DND-41 (cell line): ENCODE measurements around the gene PERP.

Source experiments
- ATAC-seq: fragments of 200-7000 bp; cut with Tn5 transposase; 3 replicates; pipeline ENCODE4 v1.9.1; 2021; ENCODE audit warnings: low read depth; ENCODE audit not compliant: insufficient read depth
- DNase-seq: peaks from one replicate; pipeline ENCODE4 v3.0.0-alpha.2; 2020
- H2AFZ ChIP-seq: 2 replicates; pipeline ENCODE4 v1.6.0; 2012; ENCODE audit warnings: low read depth, low read length
- H3K27ac ChIP-seq: 2 replicates; pipeline ENCODE4 v1.5.1; 2012; ENCODE audit warnings: low read length, inconsistent platforms
- H3K27me3 ChIP-seq: fragments of 200-600 bp; sonication (generic); 2 replicates; pipeline ENCODE4 v1.6.0; 2012; ENCODE audit warnings: low read length, mild to moderate bottlenecking, inconsistent platforms; ENCODE audit not compliant: insufficient read depth, poor library complexity
- H3K36me3 ChIP-seq: 2 replicates; pipeline ENCODE4 v1.5.1; 2012; ENCODE audit warnings: low read length, inconsistent platforms; ENCODE audit not compliant: insufficient read depth
- H3K4me1 ChIP-seq: 2 replicates; pipeline ENCODE4 v1.5.1; 2012; ENCODE audit warnings: mild to moderate bottlenecking, low read length; ENCODE audit not compliant: insufficient read depth
- H3K4me2 ChIP-seq: 2 replicates; pipeline ENCODE4 v1.6.0; 2012; ENCODE audit warnings: mild to moderate bottlenecking, moderate library complexity, low read length, inconsistent platforms; ENCODE audit not compliant: insufficient read depth
- H3K4me3 ChIP-seq, 2 experiments: fragments of 200-600 bp in 1 of 2; shearing (Covaris generic) in 1 of 2; 2 replicates each; pipeline ENCODE4 v1.5.1; 2012 to 2016; ENCODE audit warnings: inconsistent platforms in 2 of 2, low read length in 2 of 2, mild to moderate bottlenecking in 2 of 2, low read depth in 1 of 2, moderate library complexity in 1 of 2
- H3K79me2 ChIP-seq: 2 replicates; pipeline ENCODE4 v1.6.0; 2012; ENCODE audit warnings: low read length, inconsistent platforms; ENCODE audit not compliant: insufficient read depth
- H3K9ac ChIP-seq: 2 replicates; pipeline ENCODE4 v1.6.0; 2012; ENCODE audit warnings: low read depth, mild to moderate bottlenecking, inconsistent platforms, low read length, moderate library complexity
- H3K9me3 ChIP-seq: 2 replicates; pipeline ENCODE4 v1.5.1; 2012; ENCODE audit warnings: low read length, moderate library complexity, mild to moderate bottlenecking, inconsistent platforms; ENCODE audit not compliant: insufficient read depth, severe bottlenecking
- H4K20me1 ChIP-seq: 2 replicates; pipeline ENCODE4 v1.6.0; 2012; ENCODE audit warnings: low read length; ENCODE audit not compliant: insufficient read depth
- EZH2 ChIP-seq: IDR thresholded peaks from 3 replicates; pipeline ENCODE4 v1.6.1; 2012; ENCODE audit warnings: borderline replicate concordance, low read depth, mild to moderate bottlenecking, moderate library complexity, low read length, inconsistent platforms; ENCODE audit not compliant: severe bottlenecking
- TF ChIP-seq, protein P1 (sequence below): IDR thresholded peaks from 2 replicates; pipeline ENCODE4 v1.5.1; 2012; ENCODE audit warnings: borderline replicate concordance, low read length, moderate library complexity, mild to moderate bottlenecking; ENCODE audit not compliant: poor library complexity, severe bottlenecking; ENCODE audit errors: extremely low read depth

PERP gene

DNA sequence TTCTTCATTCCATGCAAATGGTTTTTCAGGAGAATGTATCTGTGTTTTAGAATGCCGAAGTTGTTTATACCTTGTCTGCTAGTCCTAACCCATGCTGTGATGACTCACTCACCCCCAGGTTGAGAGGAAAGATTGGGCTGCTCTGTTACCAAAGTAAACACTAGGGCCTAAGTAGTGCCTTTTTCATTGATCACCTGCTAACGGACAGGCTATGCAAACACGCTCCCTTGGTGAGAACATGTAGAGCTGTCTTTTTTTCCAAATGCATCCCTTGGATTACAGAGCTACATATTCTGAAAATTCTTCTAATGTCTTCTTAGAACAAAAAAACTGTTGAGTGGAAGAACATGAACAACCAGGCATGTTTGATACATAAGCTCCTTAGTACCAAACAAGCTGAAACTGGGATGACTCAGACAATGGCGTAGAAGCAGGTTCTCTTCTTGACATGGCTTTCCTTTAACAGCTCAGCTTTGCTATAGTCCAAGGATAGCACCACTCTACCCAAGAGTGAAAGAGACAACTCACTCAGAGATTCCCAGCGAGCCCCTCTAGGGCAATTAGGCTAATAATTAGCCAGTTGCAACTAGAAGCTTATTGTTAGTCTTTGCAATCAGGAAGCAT is 20.5 kb downstream of the PERP start:
- H3K4me2 ChIP-seq: no peak overlapping the region
- TF ChIP-seq, protein P1, sequence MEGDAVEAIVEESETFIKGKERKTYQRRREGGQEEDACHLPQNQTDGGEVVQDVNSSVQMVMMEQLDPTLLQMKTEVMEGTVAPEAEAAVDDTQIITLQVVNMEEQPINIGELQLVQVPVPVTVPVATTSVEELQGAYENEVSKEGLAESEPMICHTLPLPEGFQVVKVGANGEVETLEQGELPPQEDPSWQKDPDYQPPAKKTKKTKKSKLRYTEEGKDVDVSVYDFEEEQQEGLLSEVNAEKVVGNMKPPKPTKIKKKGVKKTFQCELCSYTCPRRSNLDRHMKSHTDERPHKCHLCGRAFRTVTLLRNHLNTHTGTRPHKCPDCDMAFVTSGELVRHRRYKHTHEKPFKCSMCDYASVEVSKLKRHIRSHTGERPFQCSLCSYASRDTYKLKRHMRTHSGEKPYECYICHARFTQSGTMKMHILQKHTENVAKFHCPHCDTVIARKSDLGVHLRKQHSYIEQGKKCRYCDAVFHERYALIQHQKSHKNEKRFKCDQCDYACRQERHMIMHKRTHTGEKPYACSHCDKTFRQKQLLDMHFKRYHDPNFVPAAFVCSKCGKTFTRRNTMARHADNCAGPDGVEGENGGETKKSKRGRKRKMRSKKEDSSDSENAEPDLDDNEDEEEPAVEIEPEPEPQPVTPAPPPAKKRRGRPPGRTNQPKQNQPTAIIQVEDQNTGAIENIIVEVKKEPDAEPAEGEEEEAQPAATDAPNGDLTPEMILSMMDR: no peak
- TF ChIP-seq EZH2: no peak
- ATAC-seq (no peak), DNase-seq (no peak)
- H2AFZ ChIP-seq: no peak overlapping the region
- H3K4me3 ChIP-seq: no peak overlapping the region
- H3K27me3 ChIP-seq: peaks cover 23% of the 10 kb centered on the region
- no peaks in the 10 kb centered on the region for H3K4me1 ChIP-seq
- no peaks in the 10 kb centered on the region for H3K79me2 ChIP-seq
- no peaks in the 10 kb centered on the region for H3K36me3 ChIP-seq
- H3K9ac ChIP-seq: no peak overlapping the region
- no peaks in the 10 kb centered on the region for H3K9me3 ChIP-seq
- no peaks in the 10 kb centered on the region for H4K20me1 ChIP-seq
- H3K27ac ChIP-seq: no peak overlapping the region

- Histone ChIP-seq H2AFZ (no peak overlapping the region), H3K4me1 (no peaks in the 10 kb centered on the region), H4K20me1 (no peaks in the 10 kb centered on the region), H3K4me3 (no peak overlapping the region), H3K9ac (no peak overlapping the region), H3K27ac (no peak overlapping the region), H3K4me2 (no peak overlapping the region), H3K9me3 (no peaks in the 10 kb centered on the region), H3K27me3 (peaks cover 16% of the 10 kb centered on the region), H3K36me3 (no peaks in the 10 kb centered on the region), H3K79me2 (no peaks in the 10 kb centered on the region)
- DNase-seq (no peak), ATAC-seq (no peak)
- TF ChIP-seq, protein P1: no peak
Observed at GRCh38 chr6:138085839-138086222, 21.4 kb downstream of the PERP start.

DNA sequence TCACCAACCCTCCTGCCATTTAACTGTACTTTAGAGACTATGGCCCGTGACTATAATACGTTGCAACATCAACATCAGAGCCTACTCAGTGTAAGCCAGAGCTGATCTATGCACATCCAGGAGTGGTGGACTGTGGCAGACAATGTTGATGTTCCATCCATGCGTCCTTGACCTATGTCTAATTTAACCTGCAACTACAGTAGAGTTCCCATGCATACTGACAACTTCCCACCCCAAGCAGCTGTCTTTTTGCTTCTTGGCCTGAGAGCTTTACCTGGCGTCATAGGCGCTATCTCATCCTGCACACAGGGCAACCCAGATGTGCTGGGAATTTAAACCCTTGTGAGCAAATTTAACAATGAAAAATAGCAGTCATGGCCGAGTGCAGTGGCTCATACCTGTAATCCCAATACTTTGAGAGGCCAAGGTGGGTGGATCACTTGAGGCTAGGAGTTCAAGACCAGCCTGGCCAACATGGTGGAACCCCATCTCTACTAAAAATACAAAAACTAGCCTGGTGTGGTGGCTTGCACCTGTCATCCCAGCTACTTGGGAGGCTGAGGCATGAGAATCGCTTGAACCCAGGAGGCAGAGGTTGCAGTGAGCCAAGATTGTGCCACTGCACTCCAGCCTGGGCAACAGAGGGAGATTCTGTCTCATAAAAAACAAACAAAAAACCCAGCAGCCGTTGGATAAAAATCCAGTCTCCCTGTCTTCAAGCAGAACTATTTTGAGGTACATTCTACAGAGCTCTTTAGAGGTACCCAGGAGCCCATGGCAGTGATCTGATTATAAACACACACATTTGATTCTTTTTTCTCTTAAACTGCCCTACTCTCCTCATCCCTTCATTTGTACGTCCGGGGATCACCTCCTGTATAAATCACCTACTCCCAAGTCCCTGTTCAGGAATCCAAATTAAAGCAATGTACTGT is 22.0 kb downstream of the PERP start:
- Histone ChIP-seq H3K9ac (no peak overlapping the region), H3K4me3 (no peak overlapping the region), H4K20me1 (no peaks in the 10 kb centered on the region), H2AFZ (no peak overlapping the region), H3K36me3 (no peaks in the 10 kb centered on the region), H3K4me2 (no peak overlapping the region), H3K27me3 (peaks cover 13% of the 10 kb centered on the region), H3K27ac (no peak overlapping the region), H3K4me1 (no peaks in the 10 kb centered on the region), H3K9me3 (no peaks in the 10 kb centered on the region), H3K79me2 (no peaks in the 10 kb centered on the region)
- no peak for DNase-seq
- no peak for ATAC-seq
- no peak for TF ChIP-seq EZH2
- TF ChIP-seq, protein P1: no peak
